ENCODE results near the gene PAPSS2. TPM values are rescaled to one million over a fixed set of nuclear protein-coding genes. Genes with fewer than 3 reads are reported as not detected.

PAPSS2 gene
- total and polyA plus RNA-seq, 2 donors (not counting 3 experiments of a cell fraction or from before 2014, with no cell fraction given), result 27.9 to 82.6 TPM

GRCh38 chr10:87696922-87697745 lies 37.5 kb downstream of the PAPSS2 start:
- Histone ChIP-seq H3K79me2 (ENCODE audit: control insufficient read depth, insufficient read depth, low read length) (peaks cover 5% of the 10 kb centered on the region), H2AFZ (ENCODE audit: low read depth, low read length) (no peak overlapping the region), H3K4me3 (replicated peaks in 1 of 3; ENCODE audit: insufficient read depth in 1 of 3, low read depth in 1 of 3, low read length in 3 of 3) (no peak overlapping the region), H3K4me2 (ENCODE audit: insufficient read depth, low read length) (no peak overlapping the region), H3K27me3 (ENCODE audit: control insufficient read depth in 2 of 2, insufficient read depth in 2 of 2, low read length in 2 of 2) (no peaks in the 10 kb centered on the region), H3K36me3 (ENCODE audit: control insufficient read depth in 2 of 2, extremely low read depth in 1 of 2, insufficient read depth in 2 of 2, low read length in 2 of 2) (no peaks in the 10 kb centered on the region), H3K9me3 (replicated peaks; ENCODE audit: control insufficient read depth, insufficient read depth, low read length) (no peaks in the 10 kb centered on the region), H3K9me1 (replicated peaks; ENCODE audit: control insufficient read depth, extremely low read depth, insufficient read depth, low read length) (no peaks in the 10 kb centered on the region), H4K20me1 (replicated peaks; ENCODE audit: control insufficient read depth, extremely low read depth, insufficient read depth, low read length) (no peaks in the 10 kb centered on the region), H3K27ac (ENCODE audit: insufficient read depth, low read depth, low read length) (no peak overlapping the region), H3K9ac (replicated peaks; ENCODE audit: extremely low read depth, insufficient read depth, low read length) (no peak overlapping the region), H3K4me1 (ENCODE audit: control insufficient read depth, extremely low read depth, insufficient read depth, low read length) (no peaks in the 10 kb centered on the region)
- ChIA-PET CTCF (no interaction called here), POLR2A (no interaction called here)
- DNase-seq (ENCODE audit: low read depth, low spot score) (no peak), FAIRE-seq (peak; percentile 26)
- dilution Hi-C loops (cut with MboI; ENCODE audit: extremely low pct_ligation_motif_present, low sequenced_read_pairs), result no loop called here
- intact Hi-C loops (cut with micrococcal nuclease), result loop anchor here (1.0 kb wide), 1 partner anchor 11 kb away; no protein-coding TSS in a partner anchor
- TF ChIP-seq MYC (IDR thresholded peaks at IDR 0.05; ENCODE audit: low read depth, low read length) (no peak), MAX (IDR thresholded peaks at IDR 0.05; ENCODE audit: insufficient read depth, insufficient read length) (no peak), POLR2A (IDR thresholded peaks at IDR 0.05; ENCODE audit: low read depth, low read length) (no peak), CTCF (IDR thresholded peaks at IDR 0.05; ENCODE audit: extremely low read depth in 1 of 2, insufficient read depth in 1 of 2, low read depth in 1 of 2, low read length in 2 of 2) (no peak), GATA2 (IDR thresholded peaks at IDR 0.05; ENCODE audit: insufficient read depth, insufficient read length, low read depth, low read length) (no peak), POLR2AphosphoS5 (IDR thresholded peaks at IDR 0.05; ENCODE audit: insufficient read depth, low read depth, low read length) (no peak), JUN (IDR thresholded peaks at IDR 0.05; ENCODE audit: borderline replicate concordance, insufficient read depth, insufficient read length, low read depth) (no peak), EZH2 (IDR thresholded peaks at IDR 0.05; ENCODE audit: borderline replicate concordance, low read depth, low read length, severe bottlenecking) (no peak), FOS (IDR thresholded peaks at IDR 0.05; ENCODE audit: borderline replicate concordance, insufficient read depth, low read length) (no peak)
- no TSS peak for BruUV-seq (replicated peaks)

All from endothelial cell of umbilical vein (primary cell).